ENCODE data around the gene KLK11.
"Not testable (repeated sequence)": the region's sequence is repeated elsewhere in the genome, so short reads cannot be mapped to it uniquely, and the experiment has no call there.

The KLK11 gene

GRCh38 chr19:51001515-51001914 is 24.9 kb downstream of the KLK11 start, which contains the start of gene KLK8:
Gene KLK8, minus strand, starts transcription at chr19:51001604. Its CDS starts 437 bp downstream, at chr19:51001167.
- H3K9me3 ChIP-seq (ENCODE audit: control insufficient read depth, low read depth, low read length): no peaks in the 10 kb centered on the region
- H3K9ac ChIP-seq (ENCODE audit: low read length): no peak within 1 kb of the TSS
- no peaks in the 10 kb centered on the region for H3K4me1 ChIP-seq (ENCODE audit: control insufficient read depth, low read depth, low read length)
- no peaks in the 10 kb centered on the region for H3K27me3 ChIP-seq (ENCODE audit: control insufficient read depth, insufficient read depth, low read length)
- no peak within 1 kb of the TSS for H3K27ac ChIP-seq (ENCODE audit: low read length)
- no peak within 1 kb of the TSS for H3K4me3 ChIP-seq (ENCODE audit: low read length)
- no peaks in the 10 kb centered on the region for H3K36me3 ChIP-seq (ENCODE audit: control insufficient read depth, low read depth, low read length)

DNA sequence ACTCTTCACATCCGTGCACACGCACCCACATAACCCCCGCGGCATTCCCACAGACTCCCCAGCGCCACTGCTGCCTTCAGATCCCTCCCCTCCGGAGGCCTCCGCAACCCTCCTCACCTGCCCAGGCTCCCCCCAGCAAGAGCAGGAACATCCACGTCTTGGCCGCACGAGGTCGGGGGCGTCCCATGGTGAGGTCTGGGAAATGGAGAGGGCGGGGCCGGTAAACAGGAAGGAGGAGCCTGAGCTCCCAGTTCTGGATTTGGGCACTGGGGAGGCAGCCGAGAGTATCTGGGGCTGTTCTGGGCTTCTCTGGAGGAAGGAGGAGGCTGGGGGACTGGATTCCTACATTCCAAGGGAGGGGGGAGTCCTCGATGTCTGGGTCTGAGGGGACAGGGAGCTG is 25.4 kb downstream of the KLK11 start:
- Histone ChIP-seq H3K4me1 (ENCODE audit: control insufficient read depth, low read depth, low read length) (no peaks in the 10 kb centered on the region), H3K36me3 (ENCODE audit: control insufficient read depth, low read depth, low read length) (no peaks in the 10 kb centered on the region), H3K9me3 (ENCODE audit: control insufficient read depth, low read depth, low read length) (no peaks in the 10 kb centered on the region), H3K9ac (ENCODE audit: low read length) (no peak overlapping the region), H3K27me3 (ENCODE audit: control insufficient read depth, insufficient read depth, low read length) (no peaks in the 10 kb centered on the region), H3K4me3 (ENCODE audit: low read length) (no peak overlapping the region), H3K27ac (ENCODE audit: low read length) (no peak overlapping the region)

DNA sequence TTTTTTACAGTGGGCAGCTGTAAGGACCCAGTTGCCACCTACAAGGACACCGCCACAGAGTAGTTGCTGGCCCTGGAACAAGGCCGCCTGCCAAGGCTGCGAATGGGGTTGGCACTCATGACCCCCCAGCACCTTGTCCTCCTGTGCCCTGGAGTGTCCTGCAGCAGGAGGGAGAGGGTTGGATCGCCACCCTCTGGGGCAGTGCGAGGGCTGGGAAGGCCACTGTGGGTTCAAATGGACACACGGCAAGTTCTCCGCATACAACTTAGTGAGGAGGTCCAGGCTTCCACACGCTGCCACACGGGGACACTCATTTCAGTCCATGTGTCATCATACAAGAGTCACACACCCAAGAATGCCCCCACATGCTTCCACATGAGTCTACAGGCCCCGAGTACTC is 26.0 kb downstream of the KLK11 start:
- H3K9me3 ChIP-seq (ENCODE audit: control insufficient read depth, low read depth, low read length): no peaks in the 10 kb centered on the region
- no peak overlapping the region for H3K4me3 ChIP-seq (ENCODE audit: low read length)
- no peaks in the 10 kb centered on the region for H3K27me3 ChIP-seq (ENCODE audit: control insufficient read depth, insufficient read depth, low read length)
- H3K9ac ChIP-seq (ENCODE audit: low read length): no peak overlapping the region
- H3K27ac ChIP-seq (ENCODE audit: low read length): no peak overlapping the region
- H3K4me1 ChIP-seq (ENCODE audit: control insufficient read depth, low read depth, low read length): no peaks in the 10 kb centered on the region
- H3K36me3 ChIP-seq (ENCODE audit: control insufficient read depth, low read depth, low read length): no peaks in the 10 kb centered on the region

GRCh38 chr19:50998686-50999085 is 27.7 kb downstream of the KLK11 start:
- Histone ChIP-seq H3K4me1 (ENCODE audit: control insufficient read depth, low read depth, low read length) (no peaks in the 10 kb centered on the region), H3K36me3 (ENCODE audit: control insufficient read depth, low read depth, low read length) (no peaks in the 10 kb centered on the region), H3K9ac (ENCODE audit: low read length) (no peak overlapping the region), H3K27me3 (ENCODE audit: control insufficient read depth, insufficient read depth, low read length) (no peaks in the 10 kb centered on the region), H3K9me3 (ENCODE audit: control insufficient read depth, low read depth, low read length) (no peaks in the 10 kb centered on the region), H3K27ac (ENCODE audit: low read length) (no peak overlapping the region), H3K4me3 (ENCODE audit: low read length) (no peak overlapping the region)

DNA sequence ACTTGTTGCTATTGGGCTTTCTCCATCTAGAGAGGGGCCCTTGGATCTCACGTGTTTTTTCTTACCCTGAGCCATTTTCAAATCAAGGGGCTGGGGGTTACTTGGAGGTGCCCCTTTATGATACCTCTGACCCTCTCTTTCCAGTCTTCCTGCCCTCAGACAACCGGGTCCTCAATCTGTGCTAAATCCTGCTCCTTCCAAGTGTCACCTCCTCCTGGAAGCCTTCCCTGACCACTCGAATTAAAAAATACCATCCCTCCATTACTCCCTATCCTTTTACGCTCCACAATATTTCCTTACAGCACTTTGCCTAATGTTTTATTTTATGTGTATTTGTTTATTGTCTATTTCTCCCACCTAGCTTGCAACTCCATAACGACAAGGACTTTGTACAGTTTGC is 28.4 kb downstream of the KLK11 start:
- Histone ChIP-seq H3K36me3 (ENCODE audit: control insufficient read depth, low read depth, low read length) (no peaks in the 10 kb centered on the region), H3K27me3 (ENCODE audit: control insufficient read depth, insufficient read depth, low read length) (no peaks in the 10 kb centered on the region), H3K4me1 (ENCODE audit: control insufficient read depth, low read depth, low read length) (no peaks in the 10 kb centered on the region), H3K27ac (ENCODE audit: low read length) (no peak overlapping the region), H3K4me3 (ENCODE audit: low read length) (no peak overlapping the region), H3K9ac (ENCODE audit: low read length) (no peak overlapping the region), H3K9me3 (ENCODE audit: control insufficient read depth, low read depth, low read length) (no peaks in the 10 kb centered on the region)

- no peak overlapping the region for H3K27ac ChIP-seq (ENCODE audit: low read length)
- no peaks in the 10 kb centered on the region for H3K9me3 ChIP-seq (ENCODE audit: control insufficient read depth, low read depth, low read length)
- H3K27me3 ChIP-seq (ENCODE audit: control insufficient read depth, insufficient read depth, low read length): no peaks in the 10 kb centered on the region
- no peak overlapping the region for H3K9ac ChIP-seq (ENCODE audit: low read length)
- no peaks in the 10 kb centered on the region for H3K36me3 ChIP-seq (ENCODE audit: control insufficient read depth, low read depth, low read length)
- no peak overlapping the region for H3K4me3 ChIP-seq (ENCODE audit: low read length)
- H3K4me1 ChIP-seq (ENCODE audit: control insufficient read depth, low read depth, low read length): no peaks in the 10 kb centered on the region
Measured at GRCh38 chr19:50994129-50994528, 32.3 kb downstream of the KLK11 start.

- Histone ChIP-seq H3K27me3 (ENCODE audit: control insufficient read depth, insufficient read depth, low read length) (no peaks in the 10 kb centered on the region), H3K36me3 (ENCODE audit: control insufficient read depth, low read depth, low read length) (no peaks in the 10 kb centered on the region), H3K9ac (ENCODE audit: low read length) (no peak overlapping the region), H3K4me3 (ENCODE audit: low read length) (no peak overlapping the region), H3K27ac (ENCODE audit: low read length) (no peak overlapping the region), H3K4me1 (ENCODE audit: control insufficient read depth, low read depth, low read length) (no peaks in the 10 kb centered on the region), H3K9me3 (ENCODE audit: control insufficient read depth, low read depth, low read length) (no peaks in the 10 kb centered on the region)
Measured at GRCh38 chr19:50992666-50993035, 33.8 kb downstream of the KLK11 start.

GRCh38 chr19:50984416-50984815 is 42.0 kb downstream of the KLK11 start:
- not testable (repeated sequence) for H3K4me3 ChIP-seq (ENCODE audit: low read length); H3K9me3 ChIP-seq (ENCODE audit: control insufficient read depth, low read depth, low read length); H3K9ac ChIP-seq (ENCODE audit: low read length); H3K4me1 ChIP-seq (ENCODE audit: control insufficient read depth, low read depth, low read length); H3K27me3 ChIP-seq (ENCODE audit: control insufficient read depth, insufficient read depth, low read length); H3K36me3 ChIP-seq (ENCODE audit: control insufficient read depth, low read depth, low read length); H3K27ac ChIP-seq (ENCODE audit: low read length)

GRCh38 chr19:50983625-50984292 is 42.7 kb downstream of the KLK11 start, which contains the start of gene KLK7:
Gene KLK7, minus strand, starts transcription at chr19:50983917. Its CDS starts 1,518 bp downstream, at chr19:50982399.
- H3K36me3 ChIP-seq (ENCODE audit: control insufficient read depth, low read depth, low read length): no peaks in the 10 kb centered on the region
- peaks cover 8% of the 10 kb centered on the region for H3K27me3 ChIP-seq (ENCODE audit: control insufficient read depth, insufficient read depth, low read length)
- peaks cover 5% of the 10 kb centered on the region for H3K4me1 ChIP-seq (ENCODE audit: control insufficient read depth, low read depth, low read length)
- no peak within 1 kb of the TSS for H3K27ac ChIP-seq (ENCODE audit: low read length)
- H3K4me3 ChIP-seq (ENCODE audit: low read length): no peak within 1 kb of the TSS
- no peaks in the 10 kb centered on the region for H3K9me3 ChIP-seq (ENCODE audit: control insufficient read depth, low read depth, low read length)
- H3K9ac ChIP-seq (ENCODE audit: low read length): no peak within 1 kb of the TSS

DNA sequence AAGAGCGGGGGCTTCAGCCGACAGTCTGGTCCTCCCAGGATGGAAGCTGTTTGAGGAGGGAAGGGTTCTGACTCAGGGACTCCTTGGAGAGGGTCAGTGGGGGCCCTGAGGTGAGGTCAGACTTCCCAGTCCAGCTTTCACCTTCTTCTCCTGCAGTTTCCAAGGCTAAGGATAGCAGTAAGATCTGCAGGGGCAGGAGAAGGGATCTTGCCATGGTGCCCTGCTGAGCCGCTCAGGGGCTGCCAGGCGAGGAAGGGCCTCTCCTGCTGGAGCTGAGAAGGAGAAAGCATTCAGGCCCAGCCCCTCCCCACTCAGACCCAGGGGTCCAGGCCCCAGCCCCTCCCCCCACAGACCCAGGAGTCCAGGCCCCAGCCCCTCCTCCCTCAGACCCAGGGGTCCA is 44.2 kb downstream of the KLK11 start:
- Histone ChIP-seq H3K9ac (ENCODE audit: low read length) (no peak overlapping the region), H3K36me3 (ENCODE audit: control insufficient read depth, low read depth, low read length) (no peaks in the 10 kb centered on the region), H3K27me3 (ENCODE audit: control insufficient read depth, insufficient read depth, low read length) (peaks cover 5% of the 10 kb centered on the region), H3K4me1 (ENCODE audit: control insufficient read depth, low read depth, low read length) (peaks cover 10% of the 10 kb centered on the region), H3K27ac (ENCODE audit: low read length) (no peak overlapping the region), H3K9me3 (ENCODE audit: control insufficient read depth, low read depth, low read length) (no peaks in the 10 kb centered on the region), H3K4me3 (ENCODE audit: low read length) (no peak overlapping the region)

DNA sequence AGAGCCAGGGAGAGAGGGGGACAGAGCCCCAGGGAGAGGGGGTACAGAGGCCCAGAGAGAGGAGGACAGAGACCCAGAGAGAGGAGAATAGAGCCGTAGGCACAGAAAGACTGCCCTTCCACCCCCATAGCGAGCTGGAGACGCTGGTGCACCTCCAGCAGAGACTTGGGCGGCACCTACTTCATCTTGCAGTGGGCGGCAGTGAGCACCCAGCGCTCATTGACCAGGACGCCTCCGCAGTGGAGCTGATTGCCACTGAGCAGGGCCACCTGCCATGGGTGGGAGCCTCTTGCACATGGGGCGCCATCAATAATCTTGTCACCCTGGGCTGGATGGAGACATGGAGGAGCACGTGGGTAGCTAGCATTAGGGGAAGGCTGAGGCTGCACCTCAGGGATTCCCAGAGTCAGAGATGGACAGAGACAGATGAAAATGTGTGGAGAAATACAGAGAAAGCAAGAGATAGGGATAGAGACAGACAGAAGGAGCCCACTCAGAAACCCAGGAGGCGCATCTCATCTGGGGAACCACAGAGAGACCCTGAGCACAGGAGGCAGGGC is 44.7 kb downstream of the KLK11 start:
- H3K4me3 ChIP-seq (ENCODE audit: low read length): no peak overlapping the region
- no peaks in the 10 kb centered on the region for H3K36me3 ChIP-seq (ENCODE audit: control insufficient read depth, low read depth, low read length)
- H3K4me1 ChIP-seq (ENCODE audit: control insufficient read depth, low read depth, low read length): peaks cover 10% of the 10 kb centered on the region
- no peak overlapping the region for H3K9ac ChIP-seq (ENCODE audit: low read length)
- no peaks in the 10 kb centered on the region for H3K9me3 ChIP-seq (ENCODE audit: control insufficient read depth, low read depth, low read length)
- H3K27ac ChIP-seq (ENCODE audit: low read length): no peak overlapping the region
- H3K27me3 ChIP-seq (ENCODE audit: control insufficient read depth, insufficient read depth, low read length): peaks cover 3% of the 10 kb centered on the region

GRCh38 chr19:50980208-50980607 is 46.2 kb downstream of the KLK11 start:
- no peaks in the 10 kb centered on the region for H3K36me3 ChIP-seq (ENCODE audit: control insufficient read depth, low read depth, low read length)
- no peak overlapping the region for H3K4me3 ChIP-seq (ENCODE audit: low read length)
- H3K9me3 ChIP-seq (ENCODE audit: control insufficient read depth, low read depth, low read length): no peaks in the 10 kb centered on the region
- no peak overlapping the region for H3K9ac ChIP-seq (ENCODE audit: low read length)
- H3K4me1 ChIP-seq (ENCODE audit: control insufficient read depth, low read depth, low read length): peaks cover 10% of the 10 kb centered on the region
- H3K27ac ChIP-seq (ENCODE audit: low read length): no peak overlapping the region
- H3K27me3 ChIP-seq (ENCODE audit: control insufficient read depth, insufficient read depth, low read length): peaks cover 3% of the 10 kb centered on the region

Measured in iPS-18a (cell line).